Endothelial cell of umbilical vein (primary cell): ENCODE results near the gene IGF1. TPM values are rescaled to one million over a fixed set of nuclear protein-coding genes. Genes with fewer than 3 reads are reported as not detected.

Experiments
- BruUV-seq: library from RNA; stranded (reverse); fragments of 400-500 nt; replicated peaks from 2 replicates; lab custom pipeline; 2021; lab: Mats Ljungman, UMichigan
- CTCF ChIA-PET: fragments of 300-600, 350-600 bp; sonication (Branson Sonifier 250); formaldehyde crosslinking; loops from one replicate; lab custom pipeline; 2021; ENCODE audit warnings: antibody characterized with exemption, inconsistent platforms; lab: Charles Lee
- POLR2A ChIA-PET: fragments of 300-600, 350-600 bp; sonication (Branson Sonifier 250); formaldehyde crosslinking; loops from one replicate; lab custom pipeline; 2021; ENCODE audit warnings: antibody characterized with exemption, inconsistent platforms; lab: Charles Lee
- DNase-seq: peaks from one replicate; pipeline ENCODE4 v3.0.0-alpha.2; 2011; ENCODE audit warnings: low read depth, low spot score
- FAIRE-seq: peaks from 2 replicates; lab custom pipeline; 2011; peaks lifted over from hg19 to GRCh38; lab: Jason Lieb, UNC
- H2AFZ ChIP-seq: 2 replicates; pipeline ENCODE4 v1.6.0; 2012; ENCODE audit warnings: low read depth, low read length, control low read depth, inconsistent platforms
- H3K27ac ChIP-seq: 2 replicates; pipeline ENCODE4 v1.5.1; 2011; ENCODE audit warnings: low read depth, mild to moderate bottlenecking, control low read depth, low read length, moderate library complexity; ENCODE audit not compliant: insufficient read depth
- H3K27me3 ChIP-seq, 2 experiments: 2 replicates each; pipeline versions ENCODE4 v1.6.0 to v1.6.1; 2011; ENCODE audit warnings: low read length in 2 of 2, mixed read lengths in 1 of 2; ENCODE audit not compliant: control insufficient read depth in 2 of 2, insufficient read depth in 2 of 2
- H3K36me3 ChIP-seq, 2 experiments: 2 replicates in 1 of 2; 3 replicates in 1 of 2; pipeline ENCODE4 v1.5.1; 2011; ENCODE audit warnings: low read length in 2 of 2, mild to moderate bottlenecking in 1 of 2, moderate library complexity in 1 of 2; ENCODE audit not compliant: control insufficient read depth in 2 of 2, insufficient read depth in 2 of 2; ENCODE audit errors: extremely low read depth in 1 of 2
- H3K4me1 ChIP-seq: 3 replicates; pipeline ENCODE4 v1.5.1; 2011; ENCODE audit warnings: mild to moderate bottlenecking, low read length; ENCODE audit not compliant: control insufficient read depth, insufficient read depth; ENCODE audit errors: extremely low read depth
- H3K4me2 ChIP-seq: 2 replicates; pipeline ENCODE4 v1.6.1; 2011; ENCODE audit warnings: low read length, control low read depth, mixed read lengths; ENCODE audit not compliant: insufficient read depth
- H3K4me3 ChIP-seq, 3 experiments: fragments of 200-600 bp in 1 of 3; sonication (generic), shearing (Covaris generic) in 1 of 3; replicated peaks in 1 of 3; 2 replicates each; pipeline ENCODE4 v1.5.1; 2011 to 2016; ENCODE audit warnings: control low read depth in 3 of 3, low read length in 3 of 3, mild to moderate bottlenecking in 2 of 3, inconsistent platforms in 1 of 3, low read depth in 1 of 3, moderate library complexity in 1 of 3; ENCODE audit not compliant: insufficient read depth in 1 of 3
- H3K79me2 ChIP-seq: 2 replicates; pipeline ENCODE4 v1.6.0; 2012; ENCODE audit warnings: low read length, inconsistent platforms; ENCODE audit not compliant: control insufficient read depth, insufficient read depth
- H3K9ac ChIP-seq: replicated peaks from 2 replicates; pipeline ENCODE3; 2011; ENCODE audit warnings: low read length, control low read depth; ENCODE audit not compliant: insufficient read depth; ENCODE audit errors: extremely low read depth
- H3K9me1 ChIP-seq: replicated peaks from 3 replicates; pipeline ENCODE4 v1.6.0; 2011; ENCODE audit warnings: mild to moderate bottlenecking, low read length; ENCODE audit not compliant: control insufficient read depth, insufficient read depth; ENCODE audit errors: extremely low read depth
- H3K9me3 ChIP-seq: replicated peaks from 2 replicates; pipeline ENCODE4 v1.5.1; 2012; ENCODE audit warnings: low read length, inconsistent platforms; ENCODE audit not compliant: control insufficient read depth, insufficient read depth
- H4K20me1 ChIP-seq: replicated peaks from 2 replicates; pipeline ENCODE3; 2011; ENCODE audit warnings: mild to moderate bottlenecking, low read length; ENCODE audit not compliant: control insufficient read depth, insufficient read depth; ENCODE audit errors: extremely low read depth
- CTCF ChIP-seq, 2 donors: IDR thresholded peaks; 1 replicate in 1 of 2; 2 replicates in 1 of 2; pipeline ENCODE4 v1.5.1; 2011; ENCODE audit warnings: low read length in 2 of 2, mild to moderate bottlenecking in 2 of 2, moderate library complexity in 2 of 2, control low read depth in 1 of 2, inconsistent platforms in 1 of 2, low read depth in 1 of 2; ENCODE audit not compliant: insufficient read depth in 1 of 2; ENCODE audit errors: extremely low read depth in 1 of 2
- EZH2 ChIP-seq: IDR thresholded peaks from 2 replicates; pipeline ENCODE4 v1.6.1; 2012; ENCODE audit warnings: borderline replicate concordance, low read depth, mild to moderate bottlenecking, moderate library complexity, low read length, inconsistent platforms; ENCODE audit not compliant: severe bottlenecking
- FOS ChIP-seq: IDR thresholded peaks from 2 replicates; pipeline ENCODE4 v1.6.1; 2011; ENCODE audit warnings: mild to moderate bottlenecking, low read length, moderate library complexity, borderline replicate concordance; ENCODE audit not compliant: insufficient read depth
- GATA2 ChIP-seq: IDR thresholded peaks from 2 replicates; pipeline ENCODE4 v1.7.0; 2011; ENCODE audit warnings: low read depth, mild to moderate bottlenecking, moderate library complexity, mixed read lengths, low read length; ENCODE audit not compliant: insufficient read length, insufficient read depth
- JUN ChIP-seq: IDR thresholded peaks from 2 replicates; pipeline ENCODE4 v1.6.1; 2011; ENCODE audit warnings: borderline replicate concordance, low read depth; ENCODE audit not compliant: insufficient read length, insufficient read depth
- MAX ChIP-seq: IDR thresholded peaks from 2 replicates; pipeline ENCODE4 v1.6.1; 2011; ENCODE audit not compliant: insufficient read depth, insufficient read length
- MYC ChIP-seq: IDR thresholded peaks from one replicate; pipeline ENCODE4 v1.6.1; 2011; ENCODE audit warnings: mild to moderate bottlenecking, low read depth, low read length
- POLR2A ChIP-seq: IDR thresholded peaks from 2 replicates; pipeline ENCODE4 v1.6.1; 2012; ENCODE audit warnings: low read depth, mild to moderate bottlenecking, control low read depth, low read length
- POLR2AphosphoS5 ChIP-seq: IDR thresholded peaks from 2 replicates; pipeline ENCODE4 v1.6.1; 2012; ENCODE audit warnings: low read depth, mild to moderate bottlenecking, control low read depth, low read length, moderate library complexity; ENCODE audit not compliant: insufficient read depth
- dilution Hi-C: fragments of 300-500 bp; cut with MboI; formaldehyde crosslinking; loops from one replicate; pipeline ENCODE4 v1.15.0; 2019; ENCODE audit warnings: low sequenced_read_pairs; ENCODE audit not compliant: extremely low pct_ligation_motif_present
- intact Hi-C: fragments of 100-400 bp; cut with micrococcal nuclease; formaldehyde crosslinking; loops from one replicate; pipeline ENCODE4 v1.10.0; 2022
- polyA plus RNA-seq, 4 experiments: library from polyadenylated mRNA; depleted of rRNA in 3 of 4; stranded (reverse) in 3 of 4; unstranded in 1 of 4; fragments of >200 nt; gene quantifications; 2 replicates each; pipeline versions ENCODE4 v1.2.1 to v1.2.3, GENCODE V29; 2011 to 2012; ENCODE audit warnings: missing spikeins in 1 of 4
- total RNA-seq: library from RNA; stranded (reverse); gene quantifications from 2 replicates; pipeline ENCODE4 v1.2.3, GENCODE V29; 2021

Gene IGF1
- total and polyA plus RNA-seq, 2 donors (not counting 3 experiments of a cell fraction or from before 2014, with no cell fraction given), result 0.10 TPM; not detected in 1

- no peaks in the 10 kb centered on the region for H3K9me3 ChIP-seq
- no TSS peak for BruUV-seq
- H3K27ac ChIP-seq, result no peak overlapping the region
- no peaks in the 10 kb centered on the region for H3K9me1 ChIP-seq
- dilution Hi-C loops (no loop called here), intact Hi-C loops (no loop called here)
- no peak for TF ChIP-seq POLR2A
- TF ChIP-seq JUN, result no peak
- TF ChIP-seq MYC, result no peak
- no peak for TF ChIP-seq POLR2AphosphoS5
- no peak for TF ChIP-seq GATA2
- H3K27me3 ChIP-seq, result no peaks in the 10 kb centered on the region
- H3K9ac ChIP-seq, result no peak overlapping the region
- H3K36me3 ChIP-seq, result no peaks in the 10 kb centered on the region
- FAIRE-seq, result no peak
- no peak for DNase-seq
- ChIA-PET CTCF (no interaction called here), POLR2A (no interaction called here)
- H2AFZ ChIP-seq, result no peak overlapping the region
- H3K4me1 ChIP-seq, result no peaks in the 10 kb centered on the region
- no peak overlapping the region for H3K4me3 ChIP-seq
- no peaks in the 10 kb centered on the region for H4K20me1 ChIP-seq
- H3K4me2 ChIP-seq, result no peak overlapping the region
- no peaks in the 10 kb centered on the region for H3K79me2 ChIP-seq
Measured at GRCh38 chr12:102350070-102350469, 130.3 kb downstream of the IGF1 start.

- Histone ChIP-seq H3K9ac (no peak overlapping the region), H3K4me3 (no peak overlapping the region), H3K79me2 (no peaks in the 10 kb centered on the region), H4K20me1 (no peaks in the 10 kb centered on the region), H3K4me1 (no peaks in the 10 kb centered on the region), H3K27me3 (no peaks in the 10 kb centered on the region), H3K9me1 (no peaks in the 10 kb centered on the region), H3K36me3 (no peaks in the 10 kb centered on the region), H3K27ac (no peak overlapping the region), H3K9me3 (no peaks in the 10 kb centered on the region), H3K4me2 (no peak overlapping the region), H2AFZ (no peak overlapping the region)
- BruUV-seq, result no TSS peak
- intact Hi-C loops, result no loop called here
- CTCF ChIA-PET, result no interaction called here
- no peak for FAIRE-seq
- no peak for TF ChIP-seq POLR2AphosphoS5
- no peak for TF ChIP-seq EZH2
- no peak for TF ChIP-seq MYC
- TF ChIP-seq JUN, result no peak
- TF ChIP-seq POLR2A, result no peak
- TF ChIP-seq GATA2, result no peak
- no peak for TF ChIP-seq CTCF (IDR thresholded peaks at IDR 0.05; ENCODE audit: extremely low read depth in 1 of 2, insufficient read depth in 1 of 2, low read depth in 1 of 2, low read length in 2 of 2)
- no peak for TF ChIP-seq MAX
- TF ChIP-seq FOS, result no peak
- dilution Hi-C loops, result no loop called here
- POLR2A ChIA-PET, result no interaction called here
- no peak for DNase-seq
Measured at GRCh38 chr12:102349079-102349478, 131.3 kb downstream of the IGF1 start.
